ENCODE data around the gene NEBL.

DNA sequence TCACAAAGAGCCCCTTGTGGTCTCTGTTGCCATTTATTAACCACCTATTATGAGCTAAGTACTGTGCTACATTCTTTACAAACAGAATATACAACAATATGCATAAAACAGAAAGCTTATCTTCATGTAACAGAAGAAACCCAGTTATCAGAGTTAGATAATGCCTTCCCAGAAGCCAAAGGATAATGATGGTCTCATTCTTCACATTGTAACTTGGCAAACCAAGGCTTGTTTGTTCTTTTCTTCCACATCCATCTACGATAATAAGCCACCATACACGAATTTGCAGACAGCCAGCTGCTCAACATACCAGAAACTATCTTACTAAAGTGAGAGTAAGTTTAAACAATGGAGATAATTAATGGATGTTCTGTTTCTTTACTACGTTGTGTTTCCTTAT, 127.6 kb downstream of the NEBL start:
- TF ChIP-seq, protein P1, sequence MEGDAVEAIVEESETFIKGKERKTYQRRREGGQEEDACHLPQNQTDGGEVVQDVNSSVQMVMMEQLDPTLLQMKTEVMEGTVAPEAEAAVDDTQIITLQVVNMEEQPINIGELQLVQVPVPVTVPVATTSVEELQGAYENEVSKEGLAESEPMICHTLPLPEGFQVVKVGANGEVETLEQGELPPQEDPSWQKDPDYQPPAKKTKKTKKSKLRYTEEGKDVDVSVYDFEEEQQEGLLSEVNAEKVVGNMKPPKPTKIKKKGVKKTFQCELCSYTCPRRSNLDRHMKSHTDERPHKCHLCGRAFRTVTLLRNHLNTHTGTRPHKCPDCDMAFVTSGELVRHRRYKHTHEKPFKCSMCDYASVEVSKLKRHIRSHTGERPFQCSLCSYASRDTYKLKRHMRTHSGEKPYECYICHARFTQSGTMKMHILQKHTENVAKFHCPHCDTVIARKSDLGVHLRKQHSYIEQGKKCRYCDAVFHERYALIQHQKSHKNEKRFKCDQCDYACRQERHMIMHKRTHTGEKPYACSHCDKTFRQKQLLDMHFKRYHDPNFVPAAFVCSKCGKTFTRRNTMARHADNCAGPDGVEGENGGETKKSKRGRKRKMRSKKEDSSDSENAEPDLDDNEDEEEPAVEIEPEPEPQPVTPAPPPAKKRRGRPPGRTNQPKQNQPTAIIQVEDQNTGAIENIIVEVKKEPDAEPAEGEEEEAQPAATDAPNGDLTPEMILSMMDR (IDR thresholded peaks at IDR 0.05 in 2 of 3, conservative IDR thresholded peaks at IDR 0.05 in 1 of 3; ENCODE audit: borderline replicate concordance in 1 of 3, insufficient read depth in 1 of 3, low read depth in 2 of 3, low read length in 2 of 3): no peak
- no peak for TF ChIP-seq CEBPB (IDR thresholded peaks at IDR 0.05; ENCODE audit: low read depth)
- no peak for TF ChIP-seq RAD21 (IDR thresholded peaks at IDR 0.05; ENCODE audit: low read depth)
- no peak for TF ChIP-seq TCF7L2 (IDR thresholded peaks at IDR 0.05; ENCODE audit: borderline replicate concordance, extremely low read depth, insufficient read depth, insufficient read length)
- no peak for TF ChIP-seq EZH2 (IDR thresholded peaks at IDR 0.05)

Data from HCT116 (cell line).